ENCODE results near the gene KPNA6. TPM values are rescaled to one million over a fixed set of nuclear protein-coding genes. Genes with fewer than 3 reads are reported as not detected.

The KPNA6 gene
- total RNA-seq, 1 donor from 2014 or later: 67.5 TPM

DNA sequence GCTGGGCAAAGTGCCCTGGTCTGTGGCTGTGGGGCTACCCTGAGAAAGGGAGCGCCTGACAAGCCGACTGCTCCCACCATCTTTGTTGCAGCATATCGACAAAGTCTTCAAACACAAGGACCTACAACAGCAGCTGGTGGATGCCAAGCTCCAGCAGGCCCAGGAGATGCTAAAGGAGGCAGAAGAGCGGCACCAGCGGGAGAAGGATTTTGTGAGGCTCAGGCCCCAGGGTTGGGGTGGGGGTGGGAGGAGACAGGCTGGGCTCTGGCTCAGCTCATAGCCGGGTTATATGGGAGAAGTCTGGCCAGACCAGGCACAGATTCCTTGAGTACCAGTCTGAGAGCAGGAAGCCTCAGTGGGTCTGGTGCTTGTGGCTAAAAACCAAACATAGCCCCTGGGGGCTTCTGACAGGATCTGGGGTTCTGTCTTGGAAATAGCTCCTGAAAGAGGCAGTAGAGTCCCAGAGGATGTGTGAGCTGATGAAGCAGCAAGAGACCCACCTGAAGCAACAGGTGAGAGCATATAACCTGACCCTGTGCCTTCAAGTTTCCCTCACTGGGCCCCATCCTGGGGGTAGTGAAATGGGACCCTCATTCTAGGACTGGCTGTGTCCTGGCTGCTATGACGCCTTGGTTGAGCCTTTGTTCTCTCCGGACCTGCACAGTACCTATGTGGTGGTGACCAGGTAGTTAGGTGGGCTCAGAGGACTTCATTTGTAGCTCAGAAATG, 84.5 kb downstream of the KPNA6 start:
- Mint-ChIP-seq H3K9me3 (no peaks in the 10 kb centered on the region), H3K36me3 (peaks cover 46% of the 10 kb centered on the region), H3K4me1 (no peaks in the 10 kb centered on the region), H3K27me3 (ENCODE audit: low read depth) (no peaks in the 10 kb centered on the region), H3K4me3 (no peak overlapping the region), H3K27ac (no peak overlapping the region)
- TF ChIP-seq, protein P1, sequence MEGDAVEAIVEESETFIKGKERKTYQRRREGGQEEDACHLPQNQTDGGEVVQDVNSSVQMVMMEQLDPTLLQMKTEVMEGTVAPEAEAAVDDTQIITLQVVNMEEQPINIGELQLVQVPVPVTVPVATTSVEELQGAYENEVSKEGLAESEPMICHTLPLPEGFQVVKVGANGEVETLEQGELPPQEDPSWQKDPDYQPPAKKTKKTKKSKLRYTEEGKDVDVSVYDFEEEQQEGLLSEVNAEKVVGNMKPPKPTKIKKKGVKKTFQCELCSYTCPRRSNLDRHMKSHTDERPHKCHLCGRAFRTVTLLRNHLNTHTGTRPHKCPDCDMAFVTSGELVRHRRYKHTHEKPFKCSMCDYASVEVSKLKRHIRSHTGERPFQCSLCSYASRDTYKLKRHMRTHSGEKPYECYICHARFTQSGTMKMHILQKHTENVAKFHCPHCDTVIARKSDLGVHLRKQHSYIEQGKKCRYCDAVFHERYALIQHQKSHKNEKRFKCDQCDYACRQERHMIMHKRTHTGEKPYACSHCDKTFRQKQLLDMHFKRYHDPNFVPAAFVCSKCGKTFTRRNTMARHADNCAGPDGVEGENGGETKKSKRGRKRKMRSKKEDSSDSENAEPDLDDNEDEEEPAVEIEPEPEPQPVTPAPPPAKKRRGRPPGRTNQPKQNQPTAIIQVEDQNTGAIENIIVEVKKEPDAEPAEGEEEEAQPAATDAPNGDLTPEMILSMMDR (IDR thresholded peaks at IDR 0.05; ENCODE audit: unreplicated experiment): no peak
- no peak for DNase-seq (ENCODE audit: low spot score in 2 of 2, unreplicated experiment in 2 of 2)

DNA sequence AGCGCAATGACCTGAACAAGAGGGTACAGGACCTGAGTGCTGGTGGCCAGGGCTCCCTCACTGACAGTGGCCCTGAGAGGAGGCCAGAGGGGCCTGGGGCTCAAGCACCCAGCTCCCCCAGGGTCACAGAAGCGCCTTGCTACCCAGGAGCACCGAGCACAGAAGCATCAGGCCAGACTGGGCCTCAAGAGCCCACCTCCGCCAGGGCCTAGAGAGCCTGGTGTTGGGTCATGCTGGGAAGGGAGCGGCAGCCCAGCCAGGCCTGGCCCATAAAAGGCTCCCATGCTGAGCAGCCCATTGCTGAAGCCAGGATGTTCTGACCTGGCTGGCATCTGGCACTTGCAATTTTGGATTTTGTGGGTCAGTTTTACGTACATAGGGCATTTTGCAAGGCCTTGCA, 87.1 kb downstream of the KPNA6 start:
- no peaks in the 10 kb centered on the region for H3K9me3 Mint-ChIP-seq
- H3K36me3 Mint-ChIP-seq: peaks cover 37% of the 10 kb centered on the region
- peaks cover 4% of the 10 kb centered on the region for H3K4me1 Mint-ChIP-seq
- H3K27ac Mint-ChIP-seq: no peak overlapping the region
- TF ChIP-seq, protein P1 (IDR thresholded peaks at IDR 0.05; ENCODE audit: unreplicated experiment): no peak
- no peaks in the 10 kb centered on the region for H3K27me3 Mint-ChIP-seq (ENCODE audit: low read depth)
- no peak for DNase-seq (ENCODE audit: low spot score in 2 of 2, unreplicated experiment in 2 of 2)
- H3K4me3 Mint-ChIP-seq: no peak overlapping the region

DNA sequence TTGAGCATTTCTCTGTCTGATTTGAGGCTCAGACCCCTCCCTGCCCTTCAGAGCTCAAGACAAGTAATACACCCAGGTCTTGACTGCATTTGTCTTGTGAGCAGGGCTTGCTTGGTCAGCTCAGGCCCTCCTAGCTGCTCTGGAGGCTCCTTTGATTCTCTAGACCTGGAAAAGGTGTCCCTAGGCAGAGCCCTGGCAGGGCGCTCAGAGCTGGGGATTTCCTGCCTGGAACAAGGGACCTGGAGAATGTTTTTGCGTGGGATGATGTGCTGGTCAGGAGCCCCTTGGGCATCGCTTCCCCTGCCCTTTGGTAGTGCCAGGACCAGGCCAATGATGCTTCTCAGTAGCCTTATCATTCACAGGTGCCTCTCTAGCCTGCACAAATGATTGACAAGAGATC, 87.7 kb downstream of the KPNA6 start:
- Mint-ChIP-seq H3K27ac (no peak overlapping the region), H3K4me1 (peaks cover 7% of the 10 kb centered on the region), H3K9me3 (no peaks in the 10 kb centered on the region), H3K36me3 (peaks cover 33% of the 10 kb centered on the region), H3K4me3 (no peak overlapping the region), H3K27me3 (ENCODE audit: low read depth) (no peaks in the 10 kb centered on the region)
- TF ChIP-seq, protein P1 (IDR thresholded peaks at IDR 0.05; ENCODE audit: unreplicated experiment): no peak
- DNase-seq (ENCODE audit: low spot score in 2 of 2, unreplicated experiment in 2 of 2): no peak

DNA sequence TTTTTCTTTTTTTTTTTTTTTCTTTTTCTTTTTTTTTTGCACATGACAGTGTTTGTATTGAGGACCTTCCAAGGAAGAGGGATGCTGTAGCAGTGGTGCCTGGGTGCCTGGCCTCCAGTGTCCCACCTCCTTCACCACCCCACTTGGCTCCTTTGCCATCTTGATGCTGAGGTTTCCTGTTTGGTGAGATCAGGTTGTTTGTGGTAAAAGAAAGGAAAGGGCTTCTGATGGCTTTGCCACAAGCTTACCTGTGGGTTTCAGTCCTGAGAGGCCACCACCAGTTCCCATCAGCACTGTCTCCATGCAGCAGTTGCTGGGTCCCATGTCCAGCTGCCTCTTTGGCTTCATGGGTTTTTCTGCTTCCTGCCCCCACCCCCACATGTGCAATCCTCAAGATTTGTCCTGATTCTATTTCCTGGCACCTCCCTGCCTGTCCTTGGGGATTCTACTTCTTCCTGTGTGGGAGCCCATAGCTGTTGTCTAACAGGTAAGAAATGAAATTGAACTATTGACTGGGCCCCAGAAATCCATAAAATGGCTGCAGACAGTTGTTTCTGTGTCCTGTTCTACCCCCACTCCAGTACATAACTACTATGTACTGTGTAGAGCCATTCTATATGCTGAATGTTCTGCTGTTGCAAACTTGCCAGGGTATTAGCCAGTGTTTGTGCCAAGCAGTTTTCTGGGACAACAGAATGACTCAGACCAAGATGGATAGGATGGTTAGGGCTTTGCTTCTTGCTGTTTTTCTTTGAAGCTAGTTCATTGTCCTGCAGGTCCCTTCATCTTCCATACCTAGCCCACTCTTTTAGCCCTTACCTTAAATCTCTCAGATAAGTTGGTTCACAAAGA, 88.3 kb downstream of the KPNA6 start:
- Mint-ChIP-seq H3K4me3 (no peak overlapping the region), H3K4me1 (peaks cover 7% of the 10 kb centered on the region), H3K9me3 (no peaks in the 10 kb centered on the region), H3K27me3 (ENCODE audit: low read depth) (no peaks in the 10 kb centered on the region), H3K27ac (no peak overlapping the region), H3K36me3 (peaks cover 33% of the 10 kb centered on the region)
- no peak for DNase-seq (ENCODE audit: low spot score in 2 of 2, unreplicated experiment in 2 of 2)
- TF ChIP-seq, protein P1 (IDR thresholded peaks at IDR 0.05; ENCODE audit: unreplicated experiment): no peak

DNA sequence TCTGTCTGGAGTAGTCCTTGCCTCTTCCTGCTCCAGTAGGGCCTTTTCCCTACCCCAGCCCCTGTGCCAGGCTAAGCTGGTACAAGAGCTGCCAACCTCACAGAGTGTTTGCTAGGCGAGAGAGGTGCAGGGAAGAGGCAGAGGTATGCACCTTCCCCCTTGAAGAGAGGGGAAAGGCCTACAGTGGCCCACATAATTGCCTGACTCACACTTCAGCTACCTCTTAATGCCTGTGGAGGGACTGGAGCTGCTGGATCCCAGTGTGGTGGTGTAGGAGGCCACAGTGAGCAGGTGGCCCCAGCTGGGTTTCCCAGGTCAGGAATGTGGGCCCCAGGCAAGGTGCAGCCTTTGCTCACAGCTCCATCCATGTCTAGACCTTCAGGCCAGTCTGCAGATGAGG, 89.2 kb downstream of the KPNA6 start:
- Mint-ChIP-seq H3K4me1 (peaks cover 16% of the 10 kb centered on the region), H3K36me3 (peaks cover 25% of the 10 kb centered on the region), H3K9me3 (no peaks in the 10 kb centered on the region), H3K27ac (no peak overlapping the region), H3K27me3 (ENCODE audit: low read depth) (no peaks in the 10 kb centered on the region), H3K4me3 (no peak overlapping the region)
- TF ChIP-seq, protein P1 (IDR thresholded peaks at IDR 0.05; ENCODE audit: unreplicated experiment): no peak
- no peak for DNase-seq (ENCODE audit: low spot score in 2 of 2, unreplicated experiment in 2 of 2)
